Endothelial cell of umbilical vein (primary cell): ENCODE measurements around the gene LRP5. TPM values are rescaled to one million over a fixed set of nuclear protein-coding genes. Genes with fewer than 3 reads are reported as not detected.

Source experiments
- BruUV-seq: library from RNA; stranded (reverse); fragments of 400-500 nt; replicated peaks from 2 replicates; lab custom pipeline; 2021; lab: Mats Ljungman, UMichigan
- CTCF ChIA-PET: fragments of 300-600, 350-600 bp; sonication (Branson Sonifier 250); formaldehyde crosslinking; loops from one replicate; lab custom pipeline; 2021; ENCODE audit warnings: antibody characterized with exemption, inconsistent platforms; lab: Charles Lee
- POLR2A ChIA-PET: fragments of 300-600, 350-600 bp; sonication (Branson Sonifier 250); formaldehyde crosslinking; loops from one replicate; lab custom pipeline; 2021; ENCODE audit warnings: antibody characterized with exemption, inconsistent platforms; lab: Charles Lee
- DNase-seq: peaks from one replicate; pipeline ENCODE4 v3.0.0-alpha.2; 2011; ENCODE audit warnings: low read depth, low spot score
- FAIRE-seq: peaks from 2 replicates; lab custom pipeline; 2011; peaks lifted over from hg19 to GRCh38; lab: Jason Lieb, UNC
- H2AFZ ChIP-seq: 2 replicates; pipeline ENCODE4 v1.6.0; 2012; ENCODE audit warnings: low read depth, low read length, control low read depth, inconsistent platforms
- H3K27ac ChIP-seq: 2 replicates; pipeline ENCODE4 v1.5.1; 2011; ENCODE audit warnings: low read depth, mild to moderate bottlenecking, control low read depth, low read length, moderate library complexity; ENCODE audit not compliant: insufficient read depth
- H3K27me3 ChIP-seq, 2 experiments: 2 replicates each; pipeline versions ENCODE4 v1.6.0 to v1.6.1; 2011; ENCODE audit warnings: low read length in 2 of 2, mixed read lengths in 1 of 2; ENCODE audit not compliant: control insufficient read depth in 2 of 2, insufficient read depth in 2 of 2
- H3K36me3 ChIP-seq, 2 experiments: 2 replicates in 1 of 2; 3 replicates in 1 of 2; pipeline ENCODE4 v1.5.1; 2011; ENCODE audit warnings: low read length in 2 of 2, mild to moderate bottlenecking in 1 of 2, moderate library complexity in 1 of 2; ENCODE audit not compliant: control insufficient read depth in 2 of 2, insufficient read depth in 2 of 2; ENCODE audit errors: extremely low read depth in 1 of 2
- H3K4me1 ChIP-seq: 3 replicates; pipeline ENCODE4 v1.5.1; 2011; ENCODE audit warnings: mild to moderate bottlenecking, low read length; ENCODE audit not compliant: control insufficient read depth, insufficient read depth; ENCODE audit errors: extremely low read depth
- H3K4me2 ChIP-seq: 2 replicates; pipeline ENCODE4 v1.6.1; 2011; ENCODE audit warnings: low read length, control low read depth, mixed read lengths; ENCODE audit not compliant: insufficient read depth
- H3K4me3 ChIP-seq, 3 experiments: fragments of 200-600 bp in 1 of 3; sonication (generic), shearing (Covaris generic) in 1 of 3; replicated peaks in 1 of 3; 2 replicates each; pipeline ENCODE4 v1.5.1; 2011 to 2016; ENCODE audit warnings: control low read depth in 3 of 3, low read length in 3 of 3, mild to moderate bottlenecking in 2 of 3, inconsistent platforms in 1 of 3, low read depth in 1 of 3, moderate library complexity in 1 of 3; ENCODE audit not compliant: insufficient read depth in 1 of 3
- H3K79me2 ChIP-seq: 2 replicates; pipeline ENCODE4 v1.6.0; 2012; ENCODE audit warnings: low read length, inconsistent platforms; ENCODE audit not compliant: control insufficient read depth, insufficient read depth
- H3K9ac ChIP-seq: replicated peaks from 2 replicates; pipeline ENCODE3; 2011; ENCODE audit warnings: low read length, control low read depth; ENCODE audit not compliant: insufficient read depth; ENCODE audit errors: extremely low read depth
- H3K9me1 ChIP-seq: replicated peaks from 3 replicates; pipeline ENCODE4 v1.6.0; 2011; ENCODE audit warnings: mild to moderate bottlenecking, low read length; ENCODE audit not compliant: control insufficient read depth, insufficient read depth; ENCODE audit errors: extremely low read depth
- H3K9me3 ChIP-seq: replicated peaks from 2 replicates; pipeline ENCODE4 v1.5.1; 2012; ENCODE audit warnings: low read length, inconsistent platforms; ENCODE audit not compliant: control insufficient read depth, insufficient read depth
- H4K20me1 ChIP-seq: replicated peaks from 2 replicates; pipeline ENCODE3; 2011; ENCODE audit warnings: mild to moderate bottlenecking, low read length; ENCODE audit not compliant: control insufficient read depth, insufficient read depth; ENCODE audit errors: extremely low read depth
- EZH2 ChIP-seq: IDR thresholded peaks from 2 replicates; pipeline ENCODE4 v1.6.1; 2012; ENCODE audit warnings: borderline replicate concordance, low read depth, mild to moderate bottlenecking, moderate library complexity, low read length, inconsistent platforms; ENCODE audit not compliant: severe bottlenecking
- FOS ChIP-seq: IDR thresholded peaks from 2 replicates; pipeline ENCODE4 v1.6.1; 2011; ENCODE audit warnings: mild to moderate bottlenecking, low read length, moderate library complexity, borderline replicate concordance; ENCODE audit not compliant: insufficient read depth
- GATA2 ChIP-seq: IDR thresholded peaks from 2 replicates; pipeline ENCODE4 v1.7.0; 2011; ENCODE audit warnings: low read depth, mild to moderate bottlenecking, moderate library complexity, mixed read lengths, low read length; ENCODE audit not compliant: insufficient read length, insufficient read depth
- JUN ChIP-seq: IDR thresholded peaks from 2 replicates; pipeline ENCODE4 v1.6.1; 2011; ENCODE audit warnings: borderline replicate concordance, low read depth; ENCODE audit not compliant: insufficient read length, insufficient read depth
- MYC ChIP-seq: IDR thresholded peaks from one replicate; pipeline ENCODE4 v1.6.1; 2011; ENCODE audit warnings: mild to moderate bottlenecking, low read depth, low read length
- POLR2A ChIP-seq: IDR thresholded peaks from 2 replicates; pipeline ENCODE4 v1.6.1; 2012; ENCODE audit warnings: low read depth, mild to moderate bottlenecking, control low read depth, low read length
- POLR2AphosphoS5 ChIP-seq: IDR thresholded peaks from 2 replicates; pipeline ENCODE4 v1.6.1; 2012; ENCODE audit warnings: low read depth, mild to moderate bottlenecking, control low read depth, low read length, moderate library complexity; ENCODE audit not compliant: insufficient read depth
- dilution Hi-C: fragments of 300-500 bp; cut with MboI; formaldehyde crosslinking; loops from one replicate; pipeline ENCODE4 v1.15.0; 2019; ENCODE audit warnings: low sequenced_read_pairs; ENCODE audit not compliant: extremely low pct_ligation_motif_present
- intact Hi-C: fragments of 100-400 bp; cut with micrococcal nuclease; formaldehyde crosslinking; loops from one replicate; pipeline ENCODE4 v1.10.0; 2022
- polyA plus RNA-seq, 4 experiments: library from polyadenylated mRNA; depleted of rRNA in 3 of 4; stranded (reverse) in 3 of 4; unstranded in 1 of 4; fragments of >200 nt; gene quantifications; 2 replicates each; pipeline versions ENCODE4 v1.2.1 to v1.2.3, GENCODE V29; 2011 to 2012; ENCODE audit warnings: missing spikeins in 1 of 4
- total RNA-seq: library from RNA; stranded (reverse); gene quantifications from 2 replicates; pipeline ENCODE4 v1.2.3, GENCODE V29; 2021
- TF ChIP-seq, protein P1 (sequence below), 2 donors: IDR thresholded peaks; 1 replicate in 1 of 2; 2 replicates in 1 of 2; pipeline ENCODE4 v1.5.1; 2011; ENCODE audit warnings: low read length in 2 of 2, mild to moderate bottlenecking in 2 of 2, moderate library complexity in 2 of 2, control low read depth in 1 of 2, inconsistent platforms in 1 of 2, low read depth in 1 of 2; ENCODE audit not compliant: insufficient read depth in 1 of 2; ENCODE audit errors: extremely low read depth in 1 of 2
- TF ChIP-seq, protein P2 (sequence below): IDR thresholded peaks from 2 replicates; pipeline ENCODE4 v1.6.1; 2011; ENCODE audit not compliant: insufficient read depth, insufficient read length

The LRP5 gene
- total and polyA plus RNA-seq, 2 donors (not counting 3 experiments of a cell fraction or from before 2014, with no cell fraction given), result 35.1 to 51.8 TPM

DNA sequence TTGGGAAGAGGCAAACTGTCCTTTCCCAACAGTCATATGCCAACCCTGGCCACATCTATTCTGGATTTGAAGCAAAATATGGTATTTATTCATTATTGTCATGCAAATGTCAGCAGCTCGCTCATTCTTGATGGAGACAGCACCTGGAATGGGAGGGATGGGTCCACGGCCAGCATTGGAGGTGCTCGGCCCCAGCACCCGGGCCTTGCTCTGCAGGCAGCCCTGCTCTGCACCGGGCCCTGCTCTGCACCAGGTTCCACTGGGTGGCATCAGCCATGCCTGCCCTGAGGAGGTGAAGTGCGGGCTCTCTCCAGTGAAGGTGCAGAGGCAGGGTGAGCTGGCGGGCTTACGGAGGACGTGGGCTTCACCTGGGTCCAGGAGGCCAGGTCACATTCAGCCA is 19.8 kb downstream of the LRP5 start:
- FAIRE-seq, result no peak
- intact Hi-C loops (no loop called here), dilution Hi-C loops (no loop called here)
- Histone ChIP-seq H3K4me2 (no peak overlapping the region), H3K79me2 (peaks cover 3% of the 10 kb centered on the region), H4K20me1 (no peaks in the 10 kb centered on the region), H3K9ac (no peak overlapping the region), H3K9me1 (no peaks in the 10 kb centered on the region), H3K27ac (no peak overlapping the region), H3K4me1 (peaks cover 48% of the 10 kb centered on the region), H3K9me3 (no peaks in the 10 kb centered on the region), H2AFZ (no peak overlapping the region), H3K27me3 (no peaks in the 10 kb centered on the region), H3K4me3 (no peak overlapping the region), H3K36me3 (no peaks in the 10 kb centered on the region)
- ChIA-PET POLR2A (no interaction called here), CTCF (interaction anchor here (1.6 to 1.7 kb wide), 3 partner anchors 25 to 75 kb away, joined by 5 to 6 read pairs (median 5); no protein-coding TSS in a partner anchor)
- BruUV-seq, result no TSS peak
- TF ChIP-seq FOS (no peak), POLR2A (no peak), JUN (no peak), GATA2 (no peak)
- TF ChIP-seq, protein P1, sequence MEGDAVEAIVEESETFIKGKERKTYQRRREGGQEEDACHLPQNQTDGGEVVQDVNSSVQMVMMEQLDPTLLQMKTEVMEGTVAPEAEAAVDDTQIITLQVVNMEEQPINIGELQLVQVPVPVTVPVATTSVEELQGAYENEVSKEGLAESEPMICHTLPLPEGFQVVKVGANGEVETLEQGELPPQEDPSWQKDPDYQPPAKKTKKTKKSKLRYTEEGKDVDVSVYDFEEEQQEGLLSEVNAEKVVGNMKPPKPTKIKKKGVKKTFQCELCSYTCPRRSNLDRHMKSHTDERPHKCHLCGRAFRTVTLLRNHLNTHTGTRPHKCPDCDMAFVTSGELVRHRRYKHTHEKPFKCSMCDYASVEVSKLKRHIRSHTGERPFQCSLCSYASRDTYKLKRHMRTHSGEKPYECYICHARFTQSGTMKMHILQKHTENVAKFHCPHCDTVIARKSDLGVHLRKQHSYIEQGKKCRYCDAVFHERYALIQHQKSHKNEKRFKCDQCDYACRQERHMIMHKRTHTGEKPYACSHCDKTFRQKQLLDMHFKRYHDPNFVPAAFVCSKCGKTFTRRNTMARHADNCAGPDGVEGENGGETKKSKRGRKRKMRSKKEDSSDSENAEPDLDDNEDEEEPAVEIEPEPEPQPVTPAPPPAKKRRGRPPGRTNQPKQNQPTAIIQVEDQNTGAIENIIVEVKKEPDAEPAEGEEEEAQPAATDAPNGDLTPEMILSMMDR (IDR thresholded peaks at IDR 0.05; ENCODE audit: extremely low read depth in 1 of 2, insufficient read depth in 1 of 2, low read depth in 1 of 2, low read length in 2 of 2), result no peak
- DNase-seq, result no peak

DNA sequence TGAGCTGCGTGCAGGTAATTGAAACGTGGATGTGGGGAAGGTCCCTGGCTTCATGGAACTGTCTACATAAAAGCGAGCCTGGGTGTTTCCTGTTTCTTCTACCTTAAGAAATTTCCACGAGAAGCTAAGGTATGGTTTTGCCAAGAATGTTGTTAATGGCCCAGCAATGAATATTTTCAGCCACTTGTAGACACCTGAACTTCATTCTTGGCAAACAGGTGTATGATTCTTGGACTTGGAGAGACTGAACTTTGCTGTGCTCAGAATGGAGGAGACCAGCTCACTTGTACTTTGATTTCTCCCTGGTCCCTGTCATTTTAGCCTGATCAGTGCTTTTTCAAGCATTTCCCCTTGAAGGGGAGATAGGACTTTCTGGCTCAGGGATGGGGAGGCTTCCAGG is 20.8 kb downstream of the LRP5 start:
- POLR2A ChIA-PET, result no interaction called here
- DNase-seq, result no peak
- Histone ChIP-seq H2AFZ (no peak overlapping the region), H3K4me3 (no peak overlapping the region), H3K9me1 (no peaks in the 10 kb centered on the region), H3K27me3 (no peaks in the 10 kb centered on the region), H3K4me1 (peaks cover 38% of the 10 kb centered on the region), H3K36me3 (no peaks in the 10 kb centered on the region), H3K9ac (no peak overlapping the region), H3K9me3 (no peaks in the 10 kb centered on the region), H4K20me1 (no peaks in the 10 kb centered on the region), H3K79me2 (peaks cover 3% of the 10 kb centered on the region), H3K27ac (no peak overlapping the region), H3K4me2 (no peak overlapping the region)
- TF ChIP-seq, protein P2, sequence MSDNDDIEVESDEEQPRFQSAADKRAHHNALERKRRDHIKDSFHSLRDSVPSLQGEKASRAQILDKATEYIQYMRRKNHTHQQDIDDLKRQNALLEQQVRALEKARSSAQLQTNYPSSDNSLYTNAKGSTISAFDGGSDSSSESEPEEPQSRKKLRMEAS, result no peak
- TF ChIP-seq JUN, result no peak
- no peak for TF ChIP-seq EZH2
- TF ChIP-seq GATA2, result no peak
- TF ChIP-seq POLR2A, result no peak
- TF ChIP-seq POLR2AphosphoS5, result no peak
- TF ChIP-seq MYC, result no peak
- TF ChIP-seq, protein P1 (IDR thresholded peaks at IDR 0.05; ENCODE audit: extremely low read depth in 1 of 2, insufficient read depth in 1 of 2, low read depth in 1 of 2, low read length in 2 of 2), result no peak
- no peak for TF ChIP-seq FOS
- CTCF ChIA-PET, result interaction anchor here (1.0 kb wide), 1 partner anchor 9 kb away, joined by 3 read pairs; no protein-coding TSS in a partner anchor
- no peak for FAIRE-seq
- dilution Hi-C loops, result no loop called here
- no TSS peak for BruUV-seq
- intact Hi-C loops, result no loop called here
